CD14-positive monocyte (primary cell): ENCODE data around the gene HOXC9. TPM values are rescaled to one million over a fixed set of nuclear protein-coding genes. Genes with fewer than 3 reads are reported as not detected.

Experiments used
- DNase-seq, 3 donors: peaks; one replicate each; pipeline ENCODE4 v3.0.0-alpha.2; 2011 to 2022
- H2AFZ ChIP-seq: 2 replicates; pipeline ENCODE4 v1.6.0; 2012; ENCODE audit warnings: mild to moderate bottlenecking, low read depth, low read length, inconsistent platforms; ENCODE audit not compliant: insufficient read depth, poor library complexity, severe bottlenecking
- H3K27ac ChIP-seq, 2 donors: 1 replicate in 1 of 2; 2 replicates in 1 of 2; pipeline ENCODE4 v1.5.1; 2012 to 2013; ENCODE audit warnings: low read length in 2 of 2, control low read depth in 1 of 2, inconsistent platforms in 1 of 2, low read depth in 1 of 2, mild to moderate bottlenecking in 1 of 2
- H3K27me3 ChIP-seq, 2 donors: one replicate each; pipeline versions ENCODE4 v1.6.0 to v1.6.1; 2011 to 2013; ENCODE audit warnings: low read length in 2 of 2; ENCODE audit not compliant: control insufficient read depth in 2 of 2, insufficient read depth in 2 of 2
- H3K36me3 ChIP-seq, 2 donors: replicated peaks in 1 of 2; 1 replicate in 1 of 2; 2 replicates in 1 of 2; pipeline versions ENCODE4 v1.5.1 to v1.6.1; 2012 to 2013; ENCODE audit warnings: low read length in 2 of 2, control low read depth in 1 of 2, inconsistent platforms in 1 of 2, mild to moderate bottlenecking in 1 of 2; ENCODE audit not compliant: insufficient read depth in 2 of 2, control insufficient read depth in 1 of 2
- H3K4me1 ChIP-seq, 2 donors: 1 replicate in 1 of 2; 2 replicates in 1 of 2; pipeline versions ENCODE4 v1.5.1 to v1.6.1; 2012 to 2013; ENCODE audit warnings: low read length in 2 of 2, control low read depth in 1 of 2, inconsistent platforms in 1 of 2, mild to moderate bottlenecking in 1 of 2, moderate library complexity in 1 of 2; ENCODE audit not compliant: insufficient read depth in 2 of 2, control insufficient read depth in 1 of 2
- H3K4me2 ChIP-seq: replicated peaks from 2 replicates; pipeline ENCODE3; 2012; ENCODE audit warnings: low read length, moderate library complexity, mild to moderate bottlenecking; ENCODE audit not compliant: poor library complexity, severe bottlenecking; ENCODE audit errors: extremely low read depth
- H3K4me3 ChIP-seq, 3 experiments: fragments of 200-600 bp in 1 of 3; sonication (generic) in 1 of 3; replicated peaks in 1 of 3; 1 replicate in 2 of 3; 2 replicates in 1 of 3; pipeline ENCODE4 v1.5.1; 2011 to 2013; ENCODE audit warnings: low read length in 3 of 3, mild to moderate bottlenecking in 3 of 3, control low read depth in 2 of 3, low read depth in 2 of 3, inconsistent platforms in 1 of 3, moderate library complexity in 1 of 3
- H3K79me2 ChIP-seq: 2 replicates; pipeline ENCODE4 v1.6.0; 2012; ENCODE audit warnings: mild to moderate bottlenecking, control low read depth, inconsistent platforms, low read length, moderate library complexity; ENCODE audit not compliant: insufficient read depth
- H3K9ac ChIP-seq: 2 replicates; pipeline ENCODE4 v1.6.0; 2017; ENCODE audit warnings: low read length, mild to moderate bottlenecking; ENCODE audit not compliant: insufficient read depth, poor library complexity, severe bottlenecking
- H3K9me3 ChIP-seq, 2 donors: replicated peaks in 1 of 2; 1 replicate in 1 of 2; 2 replicates in 1 of 2; pipeline versions ENCODE4 v1.5.1 to v1.6.1; 2012 to 2013; ENCODE audit warnings: low read length in 2 of 2, control low read depth in 1 of 2; ENCODE audit not compliant: control insufficient read depth in 1 of 2, insufficient read depth in 1 of 2
- H4K20me1 ChIP-seq: 2 replicates; pipeline ENCODE4 v1.6.0; 2012; ENCODE audit warnings: mild to moderate bottlenecking, low read length, control low read depth, moderate library complexity; ENCODE audit not compliant: insufficient read depth
- H3K27ac Mint-ChIP-seq, 7 donors: one replicate each; pipeline ENCODE4 v1.8.0; 2020; ENCODE audit warnings: mild to moderate bottlenecking in 7 of 7, mixed read lengths in 7 of 7, moderate library complexity in 6 of 7, inconsistent platforms in 2 of 7
- H3K27me3 Mint-ChIP-seq, 3 donors: one replicate each; pipeline ENCODE4 v1.8.0; 2021 to 2022; ENCODE audit warnings: low read depth in 3 of 3, mild to moderate bottlenecking in 3 of 3, mixed read lengths in 3 of 3, moderate library complexity in 3 of 3, inconsistent platforms in 1 of 3
- H3K36me3 Mint-ChIP-seq, 2 donors: one replicate each; pipeline ENCODE4 v1.8.0; 2020; ENCODE audit warnings: mixed read lengths in 2 of 2, inconsistent platforms in 1 of 2, mild to moderate bottlenecking in 1 of 2
- H3K4me1 Mint-ChIP-seq: one replicate; pipeline ENCODE4 v1.8.0; 2020; ENCODE audit warnings: mild to moderate bottlenecking, mixed read lengths
- H3K4me3 Mint-ChIP-seq, 2 donors: one replicate each; pipeline ENCODE4 v1.8.0; 2020; ENCODE audit warnings: mild to moderate bottlenecking in 2 of 2, mixed read lengths in 2 of 2, moderate library complexity in 1 of 2
- H3K9me3 Mint-ChIP-seq, 7 donors: one replicate each; pipeline ENCODE4 v1.8.0; 2020 to 2022; ENCODE audit warnings: mixed read lengths in 7 of 7, mild to moderate bottlenecking in 6 of 7, moderate library complexity in 6 of 7, inconsistent platforms in 2 of 7
- WGBS: methylation state at CpG from one replicate; pipeline ENCODE4 v1.1.5; 2013; ENCODE audit warnings: missing lambda C conversion rate; ENCODE audit not compliant: insufficient coverage; 5-methylcytosine and 5-hydroxymethylcytosine counted together
- intact Hi-C, 2 donors: fragments of 100-400 bp; cut with micrococcal nuclease; formaldehyde crosslinking; loops; one replicate each; pipeline versions ENCODE4 v1.15.0 to v1.15.1; 2023
- polyA plus RNA-seq, 3 donors: library from polyadenylated mRNA; depleted of rRNA in 1 of 3; unstranded in 2 of 3; stranded (reverse) in 1 of 3; fragments of 300-500 nt in 2 of 3; fragments of >200 nt in 1 of 3; fragmentation: Illumina TruSeq in 2 of 3; gene quantifications; 1 replicate in 2 of 3; 2 replicates in 1 of 3; pipeline ENCODE4 v1.2.3, GENCODE V29; 2012 to 2021
- TF ChIP-seq, protein P1 (sequence below): fragments of 200-600 bp; IDR thresholded peaks from one replicate; pipeline ENCODE4 v1.8.0; 2022; ENCODE audit warnings: antibody characterized with exemption, mild to moderate bottlenecking

Gene HOXC9
- polyA plus RNA-seq, 3 donors, result not detected

DNA sequence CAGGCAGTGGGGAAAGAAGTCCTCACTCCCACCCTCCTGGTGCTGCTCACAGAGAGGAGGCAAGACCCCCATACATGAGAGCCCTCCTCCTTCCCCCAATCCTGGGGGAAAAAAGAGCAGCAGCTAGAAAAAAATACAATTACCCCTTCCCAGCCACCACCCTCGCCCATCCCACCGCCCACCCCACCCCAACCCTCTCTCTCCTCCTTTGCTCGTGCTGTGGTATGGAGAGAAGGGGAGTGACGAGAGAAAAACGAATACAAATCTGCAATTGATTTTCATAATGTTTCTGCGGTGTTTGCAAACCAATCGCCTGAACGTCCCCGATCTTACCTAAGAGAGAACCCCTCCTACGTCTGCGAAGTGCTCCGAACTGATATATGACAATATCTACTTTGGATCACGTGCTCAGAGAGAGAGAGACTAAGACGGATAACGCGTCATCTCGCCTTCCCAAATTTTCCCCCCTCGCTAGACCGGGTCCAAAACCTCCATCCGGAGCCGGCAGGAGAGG is 27.2 kb upstream of the HOXC9 start, which contains the start of gene HOXC11:
TSS of gene HOXC11 (plus strand) at position 405 of the 514 bp plus-strand sequence. CDS start 116 bp downstream, outside the sequence.
- H3K4me3 Mint-ChIP-seq, result peak within 1 kb of the TSS; percentile 67 to 76
- Histone ChIP-seq H3K27ac (no peak within 1 kb of the TSS), H3K9me3 (peaks cover 20 to 82% of the 10 kb centered on the region in 2 donors), H3K36me3 (no peaks in the 10 kb centered on the region), H3K4me2 (peak within 1 kb of the TSS; percentile 72), H3K79me2 (no peaks in the 10 kb centered on the region), H3K4me1 (peaks cover 10 to 23% of the 10 kb centered on the region in 2 donors), H2AFZ (peak within 1 kb of the TSS; percentile 68), H4K20me1 (no peaks in the 10 kb centered on the region), H3K9ac (no peak within 1 kb of the TSS), H3K4me3 (peak within 1 kb of the TSS in 1 of 3 experiments; percentile 71), H3K27me3 (peaks cover 100% of the 10 kb centered on the region in 2 donors)
- intact Hi-C loops, result loop anchor here in 1 of 2 donors (10.0 kb wide), 1 partner anchor 62 kb away; the partner anchor contains the start of gene HOXC5
- peaks cover 29% of the 10 kb centered on the region for H3K4me1 Mint-ChIP-seq
- peaks cover 96 to 100% (median 99%) of the 10 kb centered on the region in 3 donors for H3K27me3 Mint-ChIP-seq
- WGBS, result 9% methylated on average over 14 of the region's 21 CpGs
- no peak for DNase-seq
- peaks cover 7 to 27% of the 10 kb centered on the region in 2 donors for H3K36me3 Mint-ChIP-seq
- H3K27ac Mint-ChIP-seq, result no peak within 1 kb of the TSS
- H3K9me3 Mint-ChIP-seq, result peaks cover 6 to 68% (median 39%) of the 10 kb centered on the region in 7 donors
- TF ChIP-seq, protein P1, sequence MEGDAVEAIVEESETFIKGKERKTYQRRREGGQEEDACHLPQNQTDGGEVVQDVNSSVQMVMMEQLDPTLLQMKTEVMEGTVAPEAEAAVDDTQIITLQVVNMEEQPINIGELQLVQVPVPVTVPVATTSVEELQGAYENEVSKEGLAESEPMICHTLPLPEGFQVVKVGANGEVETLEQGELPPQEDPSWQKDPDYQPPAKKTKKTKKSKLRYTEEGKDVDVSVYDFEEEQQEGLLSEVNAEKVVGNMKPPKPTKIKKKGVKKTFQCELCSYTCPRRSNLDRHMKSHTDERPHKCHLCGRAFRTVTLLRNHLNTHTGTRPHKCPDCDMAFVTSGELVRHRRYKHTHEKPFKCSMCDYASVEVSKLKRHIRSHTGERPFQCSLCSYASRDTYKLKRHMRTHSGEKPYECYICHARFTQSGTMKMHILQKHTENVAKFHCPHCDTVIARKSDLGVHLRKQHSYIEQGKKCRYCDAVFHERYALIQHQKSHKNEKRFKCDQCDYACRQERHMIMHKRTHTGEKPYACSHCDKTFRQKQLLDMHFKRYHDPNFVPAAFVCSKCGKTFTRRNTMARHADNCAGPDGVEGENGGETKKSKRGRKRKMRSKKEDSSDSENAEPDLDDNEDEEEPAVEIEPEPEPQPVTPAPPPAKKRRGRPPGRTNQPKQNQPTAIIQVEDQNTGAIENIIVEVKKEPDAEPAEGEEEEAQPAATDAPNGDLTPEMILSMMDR, result no peak

DNA sequence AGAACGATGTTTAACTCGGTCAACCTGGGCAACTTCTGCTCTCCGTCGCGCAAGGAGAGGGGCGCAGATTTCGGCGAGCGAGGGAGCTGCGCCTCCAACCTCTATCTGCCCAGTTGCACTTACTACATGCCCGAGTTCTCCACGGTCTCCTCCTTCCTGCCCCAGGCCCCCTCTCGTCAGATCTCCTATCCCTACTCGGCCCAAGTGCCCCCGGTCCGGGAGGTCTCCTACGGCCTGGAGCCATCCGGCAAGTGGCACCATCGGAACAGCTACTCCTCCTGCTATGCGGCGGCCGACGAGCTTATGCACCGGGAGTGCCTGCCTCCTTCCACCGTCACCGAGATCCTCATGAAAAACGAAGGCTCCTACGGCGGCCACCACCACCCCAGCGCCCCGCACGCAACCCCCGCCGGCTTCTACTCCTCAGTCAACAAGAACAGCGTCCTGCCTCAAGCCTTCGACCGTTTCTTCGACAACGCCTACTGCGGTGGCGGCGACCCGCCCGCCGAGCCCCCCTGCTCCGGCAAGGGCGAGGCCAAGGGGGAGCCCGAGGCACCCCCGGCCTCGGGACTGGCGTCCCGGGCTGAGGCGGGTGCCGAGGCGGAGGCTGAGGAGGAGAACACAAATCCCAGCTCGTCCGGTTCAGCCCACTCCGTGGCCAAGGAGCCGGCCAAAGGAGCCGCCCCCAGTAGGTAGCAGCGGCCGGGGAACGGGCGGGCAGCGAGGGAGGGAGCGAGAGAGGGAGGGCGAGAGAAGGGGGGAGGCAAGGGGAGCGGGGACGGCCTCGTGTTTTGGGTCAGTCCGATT is 26.5 kb upstream of the HOXC9 start:
- H3K27me3 Mint-ChIP-seq, result peaks cover 96 to 100% (median 99%) of the 10 kb centered on the region in 3 donors
- Histone ChIP-seq H3K9me3 (peaks cover 20 to 81% of the 10 kb centered on the region in 2 donors), H2AFZ (no peak overlapping the region), H3K27me3 (peaks cover 99 to 100% of the 10 kb centered on the region in 2 donors), H3K4me1 (peaks cover 10 to 23% of the 10 kb centered on the region in 2 donors), H3K4me2 (peak overlapping the region; percentile 72), H4K20me1 (no peaks in the 10 kb centered on the region), H3K4me3 (peak overlapping the region in 1 of 3 experiments; percentile 71), H3K36me3 (no peaks in the 10 kb centered on the region), H3K79me2 (no peaks in the 10 kb centered on the region), H3K27ac (no peak overlapping the region), H3K9ac (no peak overlapping the region)
- H3K4me1 Mint-ChIP-seq, result peaks cover 30% of the 10 kb centered on the region
- 3% methylated on average over 63 of the region's 71 CpGs for WGBS
- intact Hi-C loops, result loop anchor here in 1 of 2 donors (10.0 kb wide), 1 partner anchor 61 kb away; the partner anchor contains the start of gene HOXC5
- H3K4me3 Mint-ChIP-seq, result peak overlapping the region in 1 of 2 donors; percentile 76
- H3K36me3 Mint-ChIP-seq, result peaks cover 7 to 22% of the 10 kb centered on the region in 2 donors
- DNase-seq, result no peak
- H3K9me3 Mint-ChIP-seq, result peaks cover 6 to 66% (median 39%) of the 10 kb centered on the region in 7 donors
- no peak overlapping the region for H3K27ac Mint-ChIP-seq
- TF ChIP-seq, protein P1, result no peak
